Neural cell (in vitro differentiated cells): Measurements from ENCODE around the gene SPINT1. TPM values are rescaled to one million over a fixed set of nuclear protein-coding genes. Genes with fewer than 3 reads are reported as not detected.

Experiments
- H2AFZ ChIP-seq: fragments of 200-600, 300-800 bp; sonication (generic), shearing (Covaris generic); 2 replicates; pipeline ENCODE4 v1.6.0; 2014; ENCODE audit warnings: low read depth, mild to moderate bottlenecking, antibody characterized with exemption, low read length, moderate library complexity
- H3F3A ChIP-seq: fragments of 200-600 bp; shearing (Covaris generic); 2 replicates; pipeline ENCODE4 v1.6.1; 2016; ENCODE audit warnings: mild to moderate bottlenecking, moderate library complexity, mixed read lengths, antibody characterized with exemption, low read length; ENCODE audit not compliant: insufficient read depth, poor library complexity, severe bottlenecking
- H3K27ac ChIP-seq: fragments of 200-600, 300-800 bp; sonication (generic), shearing (Covaris generic); 2 replicates; pipeline ENCODE4 v1.5.1; 2014; ENCODE audit warnings: mild to moderate bottlenecking, low read length, moderate library complexity
- H3K27me3 ChIP-seq: fragments of 300-800, 200-600 bp; sonication (generic), shearing (Covaris generic); 2 replicates; pipeline ENCODE4 v1.6.0; 2014; ENCODE audit warnings: mild to moderate bottlenecking, low read depth, low read length, moderate library complexity; ENCODE audit not compliant: insufficient read depth
- H3K36me3 ChIP-seq: fragments of 300-800, 200-600 bp; sonication (generic), shearing (Covaris generic); 2 replicates; pipeline ENCODE4 v1.5.1; 2014; ENCODE audit warnings: mild to moderate bottlenecking, antibody characterized with exemption, low read length, moderate library complexity; ENCODE audit not compliant: insufficient read depth
- H3K4me2 ChIP-seq: fragments of 300-800, 200-600 bp; sonication (generic), shearing (Covaris generic); 2 replicates; pipeline ENCODE4 v1.6.0; 2014; ENCODE audit warnings: mild to moderate bottlenecking, low read length
- H3K4me3 ChIP-seq: fragments of 300-800, 200-600 bp; sonication (generic), shearing (Covaris generic); 2 replicates; pipeline ENCODE4 v1.5.1; 2014; ENCODE audit warnings: mild to moderate bottlenecking, low read length, moderate library complexity
- H3K79me2 ChIP-seq: fragments of 200-600 bp; shearing (Covaris generic); replicated peaks from 2 replicates; pipeline ENCODE4 v1.6.0; 2014; ENCODE audit warnings: mild to moderate bottlenecking, low read length, moderate library complexity; ENCODE audit not compliant: insufficient read depth
- H3K9ac ChIP-seq: fragments of 300-800, 200-600 bp; sonication (generic), shearing (Covaris generic); 2 replicates; pipeline ENCODE4 v1.6.1; 2016; ENCODE audit warnings: mild to moderate bottlenecking, low read length, mixed read lengths
- H3K9me2 ChIP-seq: fragments of 200-600 bp; shearing (Covaris generic); 2 replicates; pipeline ENCODE4 v1.6.1; 2016; ENCODE audit warnings: mild to moderate bottlenecking, low read length, mixed read lengths; ENCODE audit not compliant: insufficient read depth
- H3K9me3 ChIP-seq: fragments of 200-600, 300-800 bp; sonication (generic), shearing (Covaris generic); 2 replicates; pipeline ENCODE4 v1.6.1; 2016; ENCODE audit warnings: mild to moderate bottlenecking, mixed run types, low read length, moderate library complexity, mixed read lengths
- H4K20me1 ChIP-seq: fragments of 200-600 bp; shearing (Covaris generic); 2 replicates; pipeline ENCODE4 v1.6.1; 2016; ENCODE audit warnings: mild to moderate bottlenecking, mixed run types; ENCODE audit not compliant: insufficient read depth
- EP300 ChIP-seq: fragments of 450-650 bp; conservative IDR thresholded peaks from 2 replicates; pipeline ENCODE4 v1.6.1; 2014; ENCODE audit warnings: antibody characterized with exemption, mild to moderate bottlenecking, moderate library complexity; ENCODE audit not compliant: poor library complexity, severe bottlenecking
- EZH2 ChIP-seq: fragments of 200-600, 300-800 bp; shearing (Covaris generic), sonication (generic); IDR thresholded peaks from 2 replicates; pipeline ENCODE4 v1.6.1; 2014; ENCODE audit warnings: antibody characterized with exemption, low read length, borderline replicate concordance, mild to moderate bottlenecking; ENCODE audit not compliant: insufficient read depth, poor library complexity, severe bottlenecking
- REST ChIP-seq: IDR thresholded peaks from 2 replicates; pipeline ENCODE4 v1.6.1; 2012; ENCODE audit warnings: borderline replicate concordance
- SMC3 ChIP-seq: fragments of 450-650 bp; conservative IDR thresholded peaks from 2 replicates; pipeline ENCODE4 v1.6.1; 2014; ENCODE audit warnings: antibody characterized with exemption, mild to moderate bottlenecking, moderate library complexity; ENCODE audit not compliant: poor library complexity
- polyA plus RNA-seq: library from polyadenylated mRNA; depleted of rRNA; stranded (reverse); fragments of >200 nt; gene quantifications from 2 replicates; pipeline ENCODE4 v1.2.3, GENCODE V29; 2014

SPINT1 gene
- polyA plus RNA-seq, 1 donor from 2014 or later, result 0.68 TPM

GRCh38 chr15:40899536-40900207, 55.8 kb downstream of the SPINT1 start:
- no peak overlapping the region for H3K27ac ChIP-seq
- TF ChIP-seq EP300 (no peak), REST (no peak)

DNA sequence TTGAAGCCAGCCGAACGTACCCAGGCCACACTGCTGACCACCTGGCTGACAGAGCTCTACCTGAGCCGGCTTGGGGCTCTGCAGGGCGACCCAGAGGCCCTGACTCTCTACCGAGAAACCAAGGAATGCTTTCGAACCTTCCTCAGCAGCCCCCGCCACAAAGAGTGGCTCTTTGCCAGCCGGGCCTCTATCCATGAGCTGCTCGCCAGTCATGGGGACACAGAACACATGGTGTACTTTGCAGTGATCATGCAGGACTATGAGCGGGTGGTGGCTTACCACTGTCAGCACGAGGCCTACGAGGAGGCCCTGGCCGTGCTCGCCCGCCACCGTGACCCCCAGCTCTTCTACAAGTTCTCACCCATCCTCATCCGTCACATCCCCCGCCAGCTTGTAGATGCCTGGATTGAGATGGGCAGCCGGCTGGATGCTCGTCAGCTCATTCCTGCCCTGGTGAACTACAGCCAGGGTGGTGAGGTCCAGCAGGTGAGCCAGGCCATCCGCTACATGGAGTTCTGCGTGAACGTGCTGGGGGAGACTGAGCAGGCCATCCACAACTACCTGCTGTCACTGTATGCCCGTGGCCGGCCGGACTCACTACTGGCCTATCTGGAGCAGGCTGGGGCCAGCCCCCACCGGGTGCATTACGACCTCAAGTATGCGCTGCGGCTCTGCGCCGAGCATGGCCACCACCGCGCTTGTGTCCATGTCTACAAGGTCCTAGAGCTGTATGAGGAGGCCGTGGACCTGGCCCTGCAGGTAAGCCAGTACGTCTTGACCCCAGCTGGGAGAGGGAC, 56.6 kb downstream of the SPINT1 start:
- H3K79me2 ChIP-seq, result peaks cover 7% of the 10 kb centered on the region
- no peaks in the 10 kb centered on the region for H3K9me2 ChIP-seq
- no peak overlapping the region for H2AFZ ChIP-seq

More at GRCh38 chr15:40899536-40900207, 55.8 kb downstream of the SPINT1 start:
- Histone ChIP-seq H3K36me3 (no peaks in the 10 kb centered on the region), H3K9me2 (no peaks in the 10 kb centered on the region), H3K27me3 (no peaks in the 10 kb centered on the region), H2AFZ (no peak overlapping the region), H3K9ac (no peak overlapping the region), H3K4me3 (no peak overlapping the region), H3K4me2 (no peak overlapping the region), H3K9me3 (no peaks in the 10 kb centered on the region), H3K79me2 (peaks cover 13% of the 10 kb centered on the region), H3F3A (peaks cover 4% of the 10 kb centered on the region), H4K20me1 (peaks cover 8% of the 10 kb centered on the region)

More for the DNA sequence above, 56.6 kb downstream of the SPINT1 start:
- Histone ChIP-seq H3K27ac (no peak overlapping the region), H4K20me1 (peaks cover 8% of the 10 kb centered on the region), H3K9me3 (no peaks in the 10 kb centered on the region), H3K9ac (no peak overlapping the region), H3K27me3 (no peaks in the 10 kb centered on the region), H3K36me3 (no peaks in the 10 kb centered on the region), H3K4me3 (no peak overlapping the region), H3K4me2 (no peak overlapping the region), H3F3A (peaks cover 4% of the 10 kb centered on the region)
- no peak for TF ChIP-seq EZH2
- TF ChIP-seq REST, result no peak
- no peak for TF ChIP-seq EP300
- TF ChIP-seq SMC3, result no peak
